SK-N-SH treated with all-trans-retinoic acid at 6 μM for 48 hours (cell line): ENCODE results near the gene SELENOF.

Experiments used
- ATAC-seq: fragments of 200-7000 bp; cut with Tn5 transposase; 3 replicates; pipeline ENCODE4 v1.9.1; 2020; ENCODE audit warnings: mild to moderate bottlenecking, moderate library complexity
- ARNTL ChIP-seq: fragments of 450-650 bp; formaldehyde crosslinking; IDR thresholded peaks from 2 replicates; pipeline ENCODE4 v1.5.0; 2020; ENCODE audit warnings: low read depth, mild to moderate bottlenecking, moderate library complexity, borderline replicate concordance
- CSDC2 ChIP-seq: fragments of 250-450 bp; sonication (Bioruptor Pico); IDR thresholded peaks from 2 replicates; pipeline ENCODE4 v1.5.0; 2020; ENCODE audit warnings: mild to moderate bottlenecking, moderate library complexity
- ESRRG ChIP-seq: fragments of 250-450 bp; sonication (Bioruptor Pico); IDR thresholded peaks from 2 replicates; pipeline ENCODE4 v1.6.1; 2021; ENCODE audit warnings: mild to moderate bottlenecking
- GLIS3 ChIP-seq: fragments of 250-450 bp; sonication (Bioruptor Pico); IDR thresholded peaks from 2 replicates; pipeline ENCODE4 v1.5.0; 2020; ENCODE audit warnings: mild to moderate bottlenecking, moderate library complexity
- OSR1 ChIP-seq: fragments of 250-450 bp; sonication (Bioruptor Pico); IDR thresholded peaks from 2 replicates; pipeline ENCODE4 v1.8.0; 2022; ENCODE audit warnings: moderate library complexity, mild to moderate bottlenecking, inconsistent platforms
- PPARA ChIP-seq: fragments of 250-450 bp; sonication (Bioruptor Pico); IDR thresholded peaks from 2 replicates; pipeline ENCODE4 v1.5.0; 2020; ENCODE audit warnings: mild to moderate bottlenecking, borderline replicate concordance
- RARB ChIP-seq: fragments of 250-450 bp; sonication (Bioruptor Pico); IDR thresholded peaks from 2 replicates; pipeline ENCODE4 v1.8.0; 2021; ENCODE audit warnings: mild to moderate bottlenecking, moderate library complexity
- SNAI2 ChIP-seq: fragments of 250-450 bp; sonication (Bioruptor Pico); IDR thresholded peaks from 2 replicates; pipeline ENCODE4 v1.5.0; 2020; ENCODE audit warnings: mild to moderate bottlenecking, moderate library complexity
- TCF4 ChIP-seq: fragments of 250-450 bp; sonication (Bioruptor Pico); IDR thresholded peaks from 2 replicates; pipeline ENCODE4 v1.8.0; 2021; ENCODE audit warnings: mild to moderate bottlenecking, moderate library complexity, borderline replicate concordance
- TOX ChIP-seq: fragments of 250-450 bp; sonication (Bioruptor Pico); IDR thresholded peaks from 2 replicates; pipeline ENCODE4 v1.8.0; 2021; ENCODE audit warnings: mild to moderate bottlenecking, moderate library complexity, borderline replicate concordance
- ZC3H10 ChIP-seq: fragments of 250-450 bp; sonication (Bioruptor Pico); IDR thresholded peaks from 2 replicates; pipeline ENCODE4 v1.5.1; 2021; ENCODE audit warnings: mild to moderate bottlenecking, moderate library complexity
- ZFP3 ChIP-seq: fragments of 250-450 bp; sonication (Bioruptor Pico); IDR thresholded peaks from 2 replicates; pipeline ENCODE4 v1.5.0; 2020; ENCODE audit warnings: mild to moderate bottlenecking, moderate library complexity
- ZNF565 ChIP-seq: fragments of 450-650 bp; formaldehyde crosslinking; conservative IDR thresholded peaks from 2 replicates; pipeline ENCODE4 v1.5.0; 2020; ENCODE audit warnings: low read depth, mild to moderate bottlenecking, moderate library complexity
- ZNF70 ChIP-seq: fragments of 450-650 bp; formaldehyde crosslinking; IDR thresholded peaks from 2 replicates; pipeline ENCODE4 v1.5.0; 2020; ENCODE audit warnings: mild to moderate bottlenecking, moderate library complexity
- ZNF8 ChIP-seq: fragments of 450-650 bp; formaldehyde crosslinking; IDR thresholded peaks from 2 replicates; pipeline ENCODE4 v1.5.0; 2020; ENCODE audit warnings: mild to moderate bottlenecking, moderate library complexity
- TF ChIP-seq, protein P1 (sequence below): fragments of 250-450 bp; sonication (Bioruptor Pico); IDR thresholded peaks from 2 replicates; pipeline ENCODE4 v1.5.0; 2020; ENCODE audit warnings: mild to moderate bottlenecking, moderate library complexity
- TF ChIP-seq, protein P2 (sequence below): fragments of 250-450 bp; sonication (Bioruptor Pico); IDR thresholded peaks from 2 replicates; pipeline ENCODE4 v1.8.0; 2021; ENCODE audit warnings: low read depth, mild to moderate bottlenecking, moderate library complexity, borderline replicate concordance
- TF ChIP-seq, protein P3 (sequence below): fragments of 250-450 bp; sonication (Bioruptor Pico); IDR thresholded peaks from 2 replicates; pipeline ENCODE4 v1.5.1; 2021; ENCODE audit warnings: mild to moderate bottlenecking, moderate library complexity
- TF ChIP-seq, protein P4 (sequence below): fragments of 250-450 bp; sonication (Bioruptor Pico); IDR thresholded peaks from 2 replicates; pipeline ENCODE4 v1.8.0; 2020; ENCODE audit warnings: mild to moderate bottlenecking, moderate library complexity, borderline replicate concordance
- TF ChIP-seq, protein P5 (sequence below): fragments of 250-450 bp; sonication (Bioruptor Pico); IDR thresholded peaks from 2 replicates; pipeline ENCODE4 v1.5.1; 2020; ENCODE audit warnings: low read depth, mild to moderate bottlenecking, moderate library complexity

The SELENOF gene

DNA sequence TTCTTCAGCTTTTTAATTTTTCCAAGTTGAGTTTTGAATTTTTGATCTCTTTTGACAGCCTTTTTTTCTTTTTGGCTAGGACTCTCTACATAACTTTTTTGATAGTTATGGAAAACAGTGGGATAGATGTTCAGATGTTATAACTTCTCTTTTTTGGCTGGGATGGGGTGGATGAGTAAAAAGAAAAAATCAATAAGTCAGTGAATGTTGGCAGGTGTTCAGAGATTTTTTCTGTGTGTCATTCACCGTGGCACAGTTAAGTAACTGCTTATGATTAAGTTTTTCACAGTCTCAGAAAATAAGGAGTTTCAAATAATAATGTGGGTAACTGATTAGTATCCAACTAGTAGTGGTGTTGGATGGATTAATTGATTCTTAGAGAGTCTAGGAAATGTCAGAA, 24.5 kb upstream of the SELENOF start:
- no peak for ATAC-seq
- no peak for TF ChIP-seq ZNF565
- TF ChIP-seq, protein P1, sequence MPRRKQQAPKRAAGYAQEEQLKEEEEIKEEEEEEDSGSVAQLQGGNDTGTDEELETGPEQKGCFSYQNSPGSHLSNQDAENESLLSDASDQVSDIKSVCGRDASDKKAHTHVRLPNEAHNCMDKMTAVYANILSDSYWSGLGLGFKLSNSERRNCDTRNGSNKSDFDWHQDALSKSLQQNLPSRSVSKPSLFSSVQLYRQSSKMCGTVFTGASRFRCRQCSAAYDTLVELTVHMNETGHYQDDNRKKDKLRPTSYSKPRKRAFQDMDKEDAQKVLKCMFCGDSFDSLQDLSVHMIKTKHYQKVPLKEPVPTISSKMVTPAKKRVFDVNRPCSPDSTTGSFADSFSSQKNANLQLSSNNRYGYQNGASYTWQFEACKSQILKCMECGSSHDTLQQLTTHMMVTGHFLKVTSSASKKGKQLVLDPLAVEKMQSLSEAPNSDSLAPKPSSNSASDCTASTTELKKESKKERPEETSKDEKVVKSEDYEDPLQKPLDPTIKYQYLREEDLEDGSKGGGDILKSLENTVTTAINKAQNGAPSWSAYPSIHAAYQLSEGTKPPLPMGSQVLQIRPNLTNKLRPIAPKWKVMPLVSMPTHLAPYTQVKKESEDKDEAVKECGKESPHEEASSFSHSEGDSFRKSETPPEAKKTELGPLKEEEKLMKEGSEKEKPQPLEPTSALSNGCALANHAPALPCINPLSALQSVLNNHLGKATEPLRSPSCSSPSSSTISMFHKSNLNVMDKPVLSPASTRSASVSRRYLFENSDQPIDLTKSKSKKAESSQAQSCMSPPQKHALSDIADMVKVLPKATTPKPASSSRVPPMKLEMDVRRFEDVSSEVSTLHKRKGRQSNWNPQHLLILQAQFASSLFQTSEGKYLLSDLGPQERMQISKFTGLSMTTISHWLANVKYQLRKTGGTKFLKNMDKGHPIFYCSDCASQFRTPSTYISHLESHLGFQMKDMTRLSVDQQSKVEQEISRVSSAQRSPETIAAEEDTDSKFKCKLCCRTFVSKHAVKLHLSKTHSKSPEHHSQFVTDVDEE (CRISPR knock-in tag): no peak
- TF ChIP-seq ZFP3: no peak
- no peak for TF ChIP-seq ZC3H10 (CRISPR knock-in tag)
- no peak for TF ChIP-seq SNAI2
- TF ChIP-seq ARNTL (CRISPR knock-in tag): no peak
- no peak for TF ChIP-seq TOX (CRISPR knock-in tag)
- no peak for TF ChIP-seq ZNF8
- no peak for TF ChIP-seq ZNF70 (CRISPR knock-in tag)
- no peak for TF ChIP-seq GLIS3 (CRISPR knock-in tag)
- no peak for TF ChIP-seq PPARA
- no peak for TF ChIP-seq TCF4 (CRISPR knock-in tag)
- TF ChIP-seq RARB (CRISPR knock-in tag): no peak
- TF ChIP-seq, protein P2, sequence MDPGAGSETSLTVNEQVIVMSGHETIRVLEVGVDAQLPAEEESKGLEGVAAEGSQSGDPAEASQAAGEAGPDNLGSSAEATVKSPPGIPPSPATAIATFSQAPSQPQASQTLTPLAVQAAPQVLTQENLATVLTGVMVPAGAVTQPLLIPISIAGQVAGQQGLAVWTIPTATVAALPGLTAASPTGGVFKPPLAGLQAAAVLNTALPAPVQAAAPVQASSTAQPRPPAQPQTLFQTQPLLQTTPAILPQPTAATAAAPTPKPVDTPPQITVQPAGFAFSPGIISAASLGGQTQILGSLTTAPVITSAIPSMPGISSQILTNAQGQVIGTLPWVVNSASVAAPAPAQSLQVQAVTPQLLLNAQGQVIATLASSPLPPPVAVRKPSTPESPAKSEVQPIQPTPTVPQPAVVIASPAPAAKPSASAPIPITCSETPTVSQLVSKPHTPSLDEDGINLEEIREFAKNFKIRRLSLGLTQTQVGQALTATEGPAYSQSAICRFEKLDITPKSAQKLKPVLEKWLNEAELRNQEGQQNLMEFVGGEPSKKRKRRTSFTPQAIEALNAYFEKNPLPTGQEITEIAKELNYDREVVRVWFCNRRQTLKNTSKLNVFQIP: no peak
- no peak for TF ChIP-seq ESRRG (CRISPR knock-in tag)
- TF ChIP-seq CSDC2: no peak
- TF ChIP-seq OSR1: no peak
- TF ChIP-seq, protein P3, sequence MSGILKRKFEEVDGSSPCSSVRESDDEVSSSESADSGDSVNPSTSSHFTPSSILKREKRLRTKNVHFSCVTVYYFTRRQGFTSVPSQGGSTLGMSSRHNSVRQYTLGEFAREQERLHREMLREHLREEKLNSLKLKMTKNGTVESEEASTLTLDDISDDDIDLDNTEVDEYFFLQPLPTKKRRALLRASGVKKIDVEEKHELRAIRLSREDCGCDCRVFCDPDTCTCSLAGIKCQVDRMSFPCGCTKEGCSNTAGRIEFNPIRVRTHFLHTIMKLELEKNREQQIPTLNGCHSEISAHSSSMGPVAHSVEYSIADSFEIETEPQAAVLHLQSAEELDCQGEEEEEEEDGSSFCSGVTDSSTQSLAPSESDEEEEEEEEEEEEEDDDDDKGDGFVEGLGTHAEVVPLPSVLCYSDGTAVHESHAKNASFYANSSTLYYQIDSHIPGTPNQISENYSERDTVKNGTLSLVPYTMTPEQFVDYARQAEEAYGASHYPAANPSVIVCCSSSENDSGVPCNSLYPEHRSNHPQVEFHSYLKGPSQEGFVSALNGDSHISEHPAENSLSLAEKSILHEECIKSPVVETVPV (CRISPR knock-in tag): no peak

DNA sequence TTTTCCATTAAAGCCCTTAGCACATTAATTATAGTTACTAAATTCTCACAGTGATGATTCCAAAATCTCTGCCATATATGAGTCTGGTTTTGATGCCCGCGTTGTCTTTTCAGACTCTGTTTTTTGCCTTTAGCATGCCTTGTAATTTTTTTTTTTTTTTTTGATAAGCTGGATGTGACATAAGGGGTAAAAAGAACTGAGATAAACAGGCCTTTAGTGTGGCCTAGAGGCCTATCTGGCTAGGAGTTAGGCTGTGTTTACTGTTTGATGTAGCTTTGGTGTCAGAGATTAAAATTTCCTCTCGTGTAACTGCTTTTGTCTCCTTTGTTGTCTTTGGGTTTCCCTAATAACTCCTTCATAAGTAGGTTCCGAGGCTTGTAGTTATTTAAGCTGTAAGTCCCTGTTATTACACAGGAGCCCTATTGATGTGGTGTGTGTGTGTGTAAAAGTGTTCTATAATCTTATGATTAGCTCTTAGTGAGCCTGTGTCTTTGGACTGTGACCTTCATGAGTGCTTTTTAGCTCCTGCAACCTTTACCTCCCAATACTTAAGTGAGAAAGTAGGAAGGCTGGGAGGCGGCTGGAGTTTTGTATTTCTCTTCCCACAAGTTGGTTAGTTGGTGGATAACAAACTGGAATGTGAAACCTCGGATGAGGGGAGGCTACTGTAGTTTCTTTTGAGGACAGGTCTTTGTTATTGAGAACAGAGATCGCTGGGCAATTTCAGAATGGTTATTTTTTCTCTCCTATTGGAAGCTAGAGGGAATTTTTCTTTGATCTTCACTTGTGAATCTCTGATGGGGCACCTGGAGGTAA, 19.8 kb upstream of the SELENOF start:
- TF ChIP-seq SNAI2 (no peak), RARB (CRISPR knock-in tag) (no peak), TCF4 (CRISPR knock-in tag) (no peak), PPARA (no peak), GLIS3 (CRISPR knock-in tag) (no peak), ZC3H10 (CRISPR knock-in tag) (no peak), OSR1 (no peak)
- TF ChIP-seq, protein P4, sequence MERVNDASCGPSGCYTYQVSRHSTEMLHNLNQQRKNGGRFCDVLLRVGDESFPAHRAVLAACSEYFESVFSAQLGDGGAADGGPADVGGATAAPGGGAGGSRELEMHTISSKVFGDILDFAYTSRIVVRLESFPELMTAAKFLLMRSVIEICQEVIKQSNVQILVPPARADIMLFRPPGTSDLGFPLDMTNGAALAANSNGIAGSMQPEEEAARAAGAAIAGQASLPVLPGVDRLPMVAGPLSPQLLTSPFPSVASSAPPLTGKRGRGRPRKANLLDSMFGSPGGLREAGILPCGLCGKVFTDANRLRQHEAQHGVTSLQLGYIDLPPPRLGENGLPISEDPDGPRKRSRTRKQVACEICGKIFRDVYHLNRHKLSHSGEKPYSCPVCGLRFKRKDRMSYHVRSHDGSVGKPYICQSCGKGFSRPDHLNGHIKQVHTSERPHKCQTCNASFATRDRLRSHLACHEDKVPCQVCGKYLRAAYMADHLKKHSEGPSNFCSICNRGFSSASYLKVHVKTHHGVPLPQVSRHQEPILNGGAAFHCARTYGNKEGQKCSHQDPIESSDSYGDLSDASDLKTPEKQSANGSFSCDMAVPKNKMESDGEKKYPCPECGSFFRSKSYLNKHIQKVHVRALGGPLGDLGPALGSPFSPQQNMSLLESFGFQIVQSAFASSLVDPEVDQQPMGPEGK (CRISPR knock-in tag): no peak
- TF ChIP-seq, protein P2: no peak
- TF ChIP-seq, protein P3 (CRISPR knock-in tag): no peak
- TF ChIP-seq, protein P5, sequence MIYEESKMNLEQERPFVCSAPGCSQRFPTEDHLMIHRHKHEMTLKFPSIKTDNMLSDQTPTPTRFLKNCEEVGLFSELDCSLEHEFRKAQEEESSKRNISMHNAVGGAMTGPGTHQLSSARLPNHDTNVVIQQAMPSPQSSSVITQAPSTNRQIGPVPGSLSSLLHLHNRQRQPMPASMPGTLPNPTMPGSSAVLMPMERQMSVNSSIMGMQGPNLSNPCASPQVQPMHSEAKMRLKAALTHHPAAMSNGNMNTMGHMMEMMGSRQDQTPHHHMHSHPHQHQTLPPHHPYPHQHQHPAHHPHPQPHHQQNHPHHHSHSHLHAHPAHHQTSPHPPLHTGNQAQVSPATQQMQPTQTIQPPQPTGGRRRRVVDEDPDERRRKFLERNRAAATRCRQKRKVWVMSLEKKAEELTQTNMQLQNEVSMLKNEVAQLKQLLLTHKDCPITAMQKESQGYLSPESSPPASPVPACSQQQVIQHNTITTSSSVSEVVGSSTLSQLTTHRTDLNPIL: no peak
- TF ChIP-seq, all 23 proteins: peak for 0
- no peak for ATAC-seq
